GM18951 (cell line): ENCODE measurements around the gene ABAT.

Experiments used
- POLR2A ChIP-seq: IDR thresholded peaks from 4 replicates; pipeline ENCODE4 v1.6.1; 2011; ENCODE audit warnings: mild to moderate bottlenecking; ENCODE audit not compliant: insufficient read length, insufficient read depth; ENCODE audit errors: extremely low read depth
- in situ Hi-C: fragments of 300-500 bp; cut with MboI; formaldehyde crosslinking; loops from one replicate; pipeline ENCODE4 v1.12.0; 2022; ENCODE audit warnings: low sequenced_read_pairs, mixed read lengths, inconsistent platforms; ENCODE audit not compliant: unreplicated experiment

ABAT gene

DNA sequence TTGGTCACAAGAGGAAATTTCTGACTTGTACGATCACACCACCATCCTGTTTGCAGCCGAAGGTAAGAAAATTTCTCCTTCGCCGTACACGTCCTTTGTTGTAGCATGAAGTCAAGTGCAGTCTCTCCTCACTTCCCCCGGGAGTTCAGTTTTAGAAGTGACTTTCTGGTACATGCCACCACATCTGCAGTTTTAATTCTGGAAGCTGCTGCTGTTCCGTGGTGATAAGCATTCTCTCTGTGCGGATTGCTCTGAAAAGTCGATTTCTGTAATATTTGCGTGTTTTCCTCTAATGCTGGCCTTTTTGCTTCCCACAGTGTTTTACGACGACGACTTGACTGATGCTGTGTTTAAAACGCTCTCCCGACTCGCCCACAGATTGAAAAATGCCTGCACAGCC, 32.3 kb upstream of the ABAT start:
- TF ChIP-seq POLR2A = no peak
- in situ Hi-C loops = no loop called here

DNA sequence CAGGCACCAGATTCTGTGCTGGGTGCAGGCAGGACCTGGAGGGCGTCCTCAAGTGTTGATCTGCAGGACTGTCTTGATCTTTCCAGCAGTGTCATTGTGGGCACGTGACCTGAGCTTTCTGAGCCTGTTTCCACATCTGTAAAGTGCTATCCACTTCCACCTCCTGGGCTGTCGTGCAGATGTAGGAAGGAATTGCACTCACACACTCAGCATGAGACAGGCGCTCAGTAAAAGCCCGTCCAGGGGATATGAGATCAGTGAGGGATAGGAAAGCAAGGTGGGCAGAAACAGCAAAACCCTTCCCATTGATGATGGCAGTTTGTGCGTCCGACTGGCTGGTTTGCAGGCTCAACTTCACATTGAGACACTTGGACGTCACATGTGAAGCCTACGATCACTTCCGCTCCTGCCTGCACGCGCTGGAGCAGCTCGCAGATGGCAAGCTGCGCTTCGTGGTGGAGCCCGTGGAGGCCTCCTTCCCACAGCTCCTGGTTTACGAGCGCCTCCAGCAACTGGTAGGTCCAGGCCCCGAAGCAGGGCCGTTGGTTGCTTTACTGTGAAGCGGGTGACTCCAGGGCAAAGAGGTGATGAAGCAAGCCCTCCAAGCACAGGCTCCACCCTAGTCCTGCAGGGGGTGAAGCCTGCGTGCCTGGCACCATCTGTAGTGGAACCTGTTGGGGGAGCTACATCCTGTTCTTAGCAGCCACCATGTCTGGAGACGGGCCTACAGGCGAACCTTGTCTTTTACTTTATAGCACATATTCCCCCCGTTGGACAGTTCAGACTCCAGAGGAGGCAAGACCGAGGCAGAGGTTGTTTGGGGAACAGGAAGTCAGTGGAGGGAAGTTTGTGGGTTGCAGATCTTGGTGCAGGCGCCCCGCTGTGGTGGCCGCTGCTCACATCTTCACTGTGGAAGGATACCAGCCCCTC, 29.9 kb upstream of the ABAT start:
- no peak for TF ChIP-seq POLR2A
- in situ Hi-C loops = no loop called here

DNA sequence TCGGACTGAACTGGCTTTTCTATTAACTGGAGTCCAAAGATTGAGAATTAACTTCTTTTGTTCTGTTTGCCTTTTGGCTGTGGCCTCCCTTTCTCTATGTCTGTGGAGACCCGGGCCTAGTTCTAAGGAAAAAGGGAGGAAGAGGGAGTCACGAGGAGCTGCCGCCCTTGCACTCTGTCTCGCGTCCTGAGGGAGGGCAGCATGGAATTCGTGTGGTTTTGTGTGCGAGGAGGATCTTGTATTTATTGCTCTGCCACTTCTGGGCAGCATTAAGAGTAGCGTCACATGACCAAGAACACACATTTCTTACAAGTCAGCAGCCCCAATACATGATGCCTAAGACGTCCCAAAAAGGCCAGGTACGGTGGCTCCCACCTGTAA, 29.3 kb upstream of the ABAT start:
- in situ Hi-C loops = no loop called here

DNA sequence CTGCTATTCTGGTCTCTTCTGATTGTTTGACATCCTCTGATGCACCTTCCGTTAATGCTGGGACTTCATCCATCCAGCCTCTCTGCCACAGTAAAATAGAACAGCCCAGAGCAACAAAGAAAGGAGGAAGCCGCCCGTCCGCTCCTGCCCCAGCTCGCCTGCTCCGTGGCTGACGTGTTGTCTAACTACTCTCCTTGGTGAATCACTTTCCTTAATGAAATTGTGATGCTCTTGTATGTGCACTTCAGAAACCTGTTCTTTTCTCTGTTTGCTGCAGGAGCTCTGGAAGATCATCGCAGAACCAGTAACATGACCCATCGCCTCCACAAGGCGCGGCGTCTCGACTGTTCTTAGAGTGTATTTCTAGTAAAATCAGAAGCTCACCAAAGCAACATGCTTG, 28.6 kb upstream of the ABAT start:
- no peak for TF ChIP-seq POLR2A
- in situ Hi-C loops = no loop called here

More for the DNA sequence above, 29.3 kb upstream of the ABAT start:
- no peak for TF ChIP-seq POLR2A

DNA sequence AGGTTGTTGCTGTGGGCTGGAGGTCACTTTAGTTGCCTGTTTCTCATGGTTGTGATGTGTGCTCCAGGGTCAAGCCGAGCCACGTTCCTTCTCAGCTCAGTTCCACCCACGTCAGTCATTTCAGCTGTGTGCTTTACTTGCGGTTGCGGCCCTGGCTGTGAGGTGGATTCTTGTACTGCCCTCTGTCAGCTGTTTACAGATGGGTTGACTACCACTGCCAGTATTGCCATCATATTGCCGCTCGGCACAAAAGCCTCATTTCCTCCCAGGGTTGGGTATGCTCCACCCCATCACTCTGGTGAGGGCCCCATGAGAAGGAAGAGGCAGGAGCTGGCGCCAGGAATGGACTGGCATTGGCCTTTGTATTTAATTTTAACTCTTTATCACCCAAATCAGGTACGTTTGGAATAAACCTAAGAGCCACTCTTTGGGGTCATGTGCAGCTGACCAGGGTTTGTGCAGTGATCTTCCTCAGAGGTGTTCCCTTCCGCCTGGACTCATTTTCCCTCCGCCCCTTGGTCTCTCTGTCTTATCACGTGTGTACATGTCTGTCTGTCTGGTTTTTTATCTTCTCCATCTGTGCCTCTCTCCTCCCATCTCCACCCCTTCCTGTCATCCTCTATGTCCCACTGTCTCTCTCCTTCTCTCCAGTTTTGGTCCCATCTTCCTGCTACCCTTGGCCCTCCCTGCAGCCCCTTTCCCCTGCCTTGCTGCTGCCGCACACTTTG, 27.9 kb upstream of the ABAT start:
- TF ChIP-seq POLR2A = no peak
- in situ Hi-C loops = no loop called here

DNA sequence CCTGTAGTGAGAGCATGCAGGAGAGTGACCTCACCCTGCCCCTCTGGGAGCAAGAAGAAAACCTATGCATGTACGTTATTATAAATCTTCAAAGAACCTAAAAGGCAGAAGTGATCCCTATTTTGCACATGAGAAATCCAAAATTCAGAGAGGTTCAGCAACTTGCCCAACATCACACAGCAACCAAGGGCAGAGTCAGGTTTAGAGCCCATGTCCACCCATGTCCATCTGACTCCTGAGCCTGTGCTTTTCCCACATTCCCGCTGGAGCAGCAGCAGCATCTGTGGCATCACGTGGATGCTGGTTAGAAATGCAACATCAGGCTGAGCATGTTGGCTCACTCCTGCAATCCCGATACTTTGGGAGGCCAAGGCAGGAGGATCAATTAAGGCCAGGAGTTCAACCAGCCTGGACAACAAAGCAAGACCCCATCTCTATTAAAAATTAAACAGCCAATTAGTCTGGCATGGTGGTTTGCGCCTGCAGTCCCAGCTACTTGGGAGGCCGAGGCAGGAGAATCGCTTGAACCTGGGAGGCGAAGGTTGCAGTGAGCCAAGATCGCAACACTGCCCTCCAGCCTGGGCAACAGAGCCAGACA, 26.6 kb upstream of the ABAT start:
- in situ Hi-C loops = no loop called here
- no peak for TF ChIP-seq POLR2A

DNA sequence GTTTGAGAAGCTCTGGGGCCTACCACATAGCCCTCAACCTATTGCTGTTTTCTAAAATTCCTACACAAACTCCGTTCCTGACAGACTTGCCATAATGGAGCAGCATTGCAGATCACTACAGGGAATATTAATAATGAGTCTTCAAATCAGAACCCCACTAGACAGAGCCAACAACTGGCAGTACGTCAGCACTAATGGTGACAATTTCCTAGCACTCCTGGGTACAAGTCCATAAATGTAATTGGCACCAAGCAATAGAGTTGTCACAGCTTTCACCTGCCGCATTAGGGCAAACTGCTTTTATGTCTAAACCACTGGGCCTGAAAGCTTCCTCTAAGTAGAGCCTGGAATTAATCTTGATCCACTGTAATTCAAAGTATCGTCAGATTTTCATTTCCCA, 25.5 kb upstream of the ABAT start:
- in situ Hi-C loops = no loop called here
- TF ChIP-seq POLR2A = no peak

DNA sequence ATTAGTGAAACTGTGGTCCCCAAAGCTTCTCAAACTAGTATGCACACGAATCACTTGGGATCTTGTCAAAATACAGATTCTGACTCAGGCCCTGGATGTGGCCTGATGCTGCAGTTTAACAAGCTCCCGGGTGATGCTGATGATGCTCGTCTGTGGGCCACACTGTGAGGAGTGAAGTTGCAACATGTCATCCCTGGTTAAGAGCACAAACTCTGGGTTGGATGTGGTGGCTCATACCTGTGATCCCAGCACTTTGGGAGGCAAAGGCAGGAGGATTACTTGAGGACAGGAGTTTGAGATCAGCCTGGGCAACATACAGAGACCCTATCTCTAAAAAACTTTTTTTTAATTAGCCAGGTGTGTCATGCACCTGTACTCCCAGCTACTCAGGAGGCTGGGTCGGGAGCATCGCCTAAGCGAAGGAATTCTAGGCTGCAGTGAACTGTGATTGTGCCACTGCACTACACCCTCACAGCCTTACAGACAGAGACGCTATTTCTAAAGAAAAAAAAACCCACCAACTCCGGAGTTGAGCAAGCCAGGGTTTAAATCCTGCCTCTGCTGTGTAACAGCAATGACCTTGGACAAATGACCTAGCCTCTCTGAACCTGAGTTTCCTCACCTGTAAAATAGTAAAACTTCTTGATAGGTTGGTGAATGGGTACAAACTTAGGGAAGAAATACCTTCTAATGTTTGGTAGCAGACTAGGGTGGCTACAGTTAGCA, 24.4 kb upstream of the ABAT start:
- in situ Hi-C loops = loop anchor here (25.0 kb wide), 1 partner anchor 487 kb away; no protein-coding TSS in a partner anchor
- no peak for TF ChIP-seq POLR2A

DNA sequence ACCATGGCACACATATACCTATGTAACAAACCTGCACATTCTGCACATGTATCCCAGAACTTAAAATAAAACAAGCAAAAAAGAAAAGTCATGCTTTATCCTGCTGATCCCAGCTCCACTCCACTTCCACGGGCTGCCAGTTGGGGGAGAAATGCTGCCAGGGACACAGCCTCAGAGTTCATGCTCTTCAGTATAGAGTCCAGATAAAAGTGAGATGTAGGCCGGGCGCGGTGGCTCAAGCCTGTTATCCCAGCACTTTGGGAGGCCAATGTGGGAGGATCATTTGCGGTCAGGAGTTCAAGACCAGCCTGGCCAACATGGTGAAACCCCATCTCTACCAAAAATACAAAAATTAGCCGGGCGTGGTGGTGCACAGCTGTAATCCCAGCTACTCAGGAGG, 22.5 kb upstream of the ABAT start:
- in situ Hi-C loops = loop anchor here (25.0 kb wide), 1 partner anchor 485 kb away; no protein-coding TSS in a partner anchor

DNA sequence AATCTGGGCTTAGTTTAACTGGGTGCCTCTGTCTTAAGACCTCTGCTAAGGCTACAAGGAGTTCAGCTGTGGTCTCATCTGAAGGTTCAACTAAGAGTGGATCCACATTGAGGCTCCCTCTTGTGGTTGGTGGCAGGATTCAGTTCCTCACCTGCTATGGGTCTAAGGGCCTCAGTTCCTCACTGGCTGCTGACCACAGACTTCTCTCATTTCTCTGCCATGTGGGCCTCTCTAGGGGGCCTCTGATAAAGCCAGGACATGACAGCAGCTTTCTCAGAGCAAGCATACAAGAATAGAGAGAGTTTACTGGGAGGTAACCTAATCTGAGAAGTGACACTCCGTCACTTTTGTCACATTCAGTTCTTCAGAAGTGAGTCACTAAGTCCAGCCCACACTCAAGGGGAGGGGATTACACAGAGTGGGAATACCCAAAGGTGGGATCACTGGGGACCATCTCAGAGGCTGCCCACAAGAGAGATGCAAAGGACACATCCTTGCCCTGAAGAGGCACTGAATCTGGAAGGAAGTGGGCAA, 19.2 kb upstream of the ABAT start:
- in situ Hi-C loops = loop anchor here (25.0 kb wide), 1 partner anchor 482 kb away; no protein-coding TSS in a partner anchor
- TF ChIP-seq POLR2A = no peak

DNA sequence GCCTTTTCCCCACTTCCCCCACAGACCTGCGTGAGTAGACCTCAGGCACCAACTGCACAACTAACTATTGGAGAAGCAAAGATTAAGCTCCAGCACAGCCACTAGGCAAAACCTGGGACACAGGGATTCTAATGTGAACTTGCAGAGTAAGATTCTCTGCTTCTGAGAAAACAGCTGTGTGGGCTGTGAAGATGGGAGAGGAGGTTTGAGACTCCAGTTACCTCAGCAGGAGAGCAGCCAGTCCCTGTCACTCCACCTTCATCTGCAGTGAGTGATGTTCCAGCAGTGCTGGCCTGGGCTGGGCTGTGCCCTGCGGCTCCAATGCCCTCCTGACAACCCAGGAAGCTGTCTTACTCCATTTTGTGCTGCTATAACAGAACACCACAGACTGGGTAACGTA, 18.0 kb upstream of the ABAT start:
- TF ChIP-seq POLR2A = no peak
- in situ Hi-C loops = loop anchor here (25.0 kb wide), 1 partner anchor 481 kb away; no protein-coding TSS in a partner anchor

DNA sequence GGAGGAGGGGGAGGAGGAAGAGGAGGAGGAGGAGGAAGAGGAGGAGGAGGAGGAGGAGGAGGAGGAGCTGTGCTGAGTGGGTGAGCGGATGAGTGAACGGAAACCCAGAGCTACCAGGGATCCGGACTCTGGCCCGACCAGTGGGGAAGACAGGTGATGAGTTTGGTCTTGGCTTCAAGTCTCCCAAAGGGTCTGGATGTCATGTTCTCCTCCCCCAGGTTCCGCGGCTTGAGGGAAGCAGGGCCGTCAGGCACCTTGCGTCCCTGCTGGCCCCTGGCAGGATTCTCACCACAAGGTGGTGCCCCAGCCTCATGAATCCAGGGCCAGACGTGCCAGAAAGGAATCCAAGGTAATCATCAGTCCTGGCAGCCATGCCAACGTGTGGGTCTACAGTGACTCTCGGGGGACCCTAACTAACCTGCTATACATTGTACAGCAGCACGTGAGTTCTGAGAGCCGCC, 13.5 kb upstream of the ABAT start:
- TF ChIP-seq POLR2A = no peak
- in situ Hi-C loops = loop anchor here (10.0 to 25.0 kb wide), 2 partner anchors 224 to 476 kb away; partner anchors contain the start of gene LITAFD
